Right atrium auricular region (tissue), 2 donors: ENCODE measurements around the gene CHCHD1. TPM values are rescaled to one million over a fixed set of nuclear protein-coding genes. Genes with fewer than 3 reads are reported as not detected.

Experiments used
- DNase-seq: peaks from one replicate; pipeline ENCODE4 v3.0.0-alpha.2; 2019; ENCODE audit warnings: low spot score
- H3K27ac ChIP-seq, 2 donors: fragments of 200-600 bp; sonication (generic); 1 replicate in 1 of 2; 2 replicates in 1 of 2; pipeline ENCODE4 v1.5.1; 2016 to 2019
- H3K27me3 ChIP-seq, 2 donors: fragments of 200-600 bp; sonication (generic); one replicate each; pipeline versions ENCODE4 v1.5.1 to v1.6.0; 2017 to 2019
- H3K36me3 ChIP-seq: fragments of 200-600 bp; sonication (generic); one replicate; pipeline ENCODE4 v1.5.1; 2016
- H3K4me1 ChIP-seq, 2 donors: fragments of 200-600 bp; sonication (generic); one replicate each; pipeline versions ENCODE4 v1.5.1 to v1.6.0; 2017 to 2019
- H3K4me3 ChIP-seq, 2 donors: fragments of 200-600 bp; sonication (generic); 1 replicate in 1 of 2; 2 replicates in 1 of 2; pipeline ENCODE4 v1.5.1; 2017 to 2019; ENCODE audit warnings: mild to moderate bottlenecking in 1 of 2, moderate library complexity in 1 of 2
- H3K9me3 ChIP-seq, 2 donors: fragments of 200-600 bp; sonication (generic); one replicate each; pipeline ENCODE4 v1.5.1; 2019
- total RNA-seq, 2 donors: library from RNA; depleted of rRNA; stranded (reverse); fragments of >200 nt; gene quantifications; one replicate each; pipeline ENCODE4 v1.1.0, GENCODE V29; 2016
- TF ChIP-seq, protein P1 (sequence below), 2 donors: fragments of 200-600 bp; sonication (generic); IDR thresholded peaks; one replicate each; pipeline ENCODE4 v1.5.1; 2019; ENCODE audit warnings: antibody characterized with exemption in 2 of 2

The CHCHD1 gene
- total RNA-seq, 2 donors from 2014 or later, result 28.3 to 32.7 TPM

DNA sequence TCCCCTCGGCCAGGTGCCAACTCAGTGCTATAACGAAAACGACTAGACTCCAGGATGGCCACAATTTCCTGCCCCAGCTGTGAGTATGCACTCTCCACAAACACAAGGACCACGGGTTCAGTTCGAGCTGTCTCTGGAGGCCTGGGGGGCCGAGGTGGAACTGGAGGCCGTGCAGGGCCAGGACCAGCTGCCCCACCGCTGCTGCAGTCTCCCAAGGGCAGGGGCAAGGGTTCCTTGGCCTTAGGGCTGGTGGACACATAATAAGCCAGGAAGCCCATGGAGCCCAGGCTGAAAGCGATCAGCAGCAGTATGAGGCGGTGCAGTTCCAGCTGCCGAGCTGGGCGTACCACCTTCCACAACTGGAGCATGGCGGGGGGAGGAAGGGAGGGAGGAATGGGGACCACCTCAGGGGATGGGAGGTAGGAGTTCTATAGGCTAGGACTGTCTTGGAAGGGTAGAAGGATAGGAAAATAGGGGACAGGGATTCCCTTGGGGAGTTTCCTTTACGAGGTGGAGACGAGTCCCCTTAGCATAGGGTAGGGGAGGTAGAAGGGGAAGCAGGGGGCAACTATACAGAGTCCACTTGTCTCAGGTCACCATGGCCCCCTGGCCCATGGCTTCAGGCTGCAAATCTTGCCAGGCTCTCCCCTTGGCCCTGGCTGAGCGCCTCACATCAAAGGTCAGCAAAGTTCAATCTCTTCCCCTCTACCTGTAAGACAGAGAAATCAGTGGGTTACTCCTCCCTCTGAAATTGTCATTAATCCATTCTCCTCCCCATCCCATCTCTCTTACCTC is 26.4 kb downstream of the CHCHD1 start:
- Histone ChIP-seq H3K4me1 (peaks cover 0 to 23% of the 10 kb centered on the region in 2 donors), H3K4me3 (no peak overlapping the region), H3K27ac (no peak overlapping the region), H3K36me3 (peaks cover 58% of the 10 kb centered on the region), H3K9me3 (no peaks in the 10 kb centered on the region), H3K27me3 (no peaks in the 10 kb centered on the region)
- TF ChIP-seq, protein P1, sequence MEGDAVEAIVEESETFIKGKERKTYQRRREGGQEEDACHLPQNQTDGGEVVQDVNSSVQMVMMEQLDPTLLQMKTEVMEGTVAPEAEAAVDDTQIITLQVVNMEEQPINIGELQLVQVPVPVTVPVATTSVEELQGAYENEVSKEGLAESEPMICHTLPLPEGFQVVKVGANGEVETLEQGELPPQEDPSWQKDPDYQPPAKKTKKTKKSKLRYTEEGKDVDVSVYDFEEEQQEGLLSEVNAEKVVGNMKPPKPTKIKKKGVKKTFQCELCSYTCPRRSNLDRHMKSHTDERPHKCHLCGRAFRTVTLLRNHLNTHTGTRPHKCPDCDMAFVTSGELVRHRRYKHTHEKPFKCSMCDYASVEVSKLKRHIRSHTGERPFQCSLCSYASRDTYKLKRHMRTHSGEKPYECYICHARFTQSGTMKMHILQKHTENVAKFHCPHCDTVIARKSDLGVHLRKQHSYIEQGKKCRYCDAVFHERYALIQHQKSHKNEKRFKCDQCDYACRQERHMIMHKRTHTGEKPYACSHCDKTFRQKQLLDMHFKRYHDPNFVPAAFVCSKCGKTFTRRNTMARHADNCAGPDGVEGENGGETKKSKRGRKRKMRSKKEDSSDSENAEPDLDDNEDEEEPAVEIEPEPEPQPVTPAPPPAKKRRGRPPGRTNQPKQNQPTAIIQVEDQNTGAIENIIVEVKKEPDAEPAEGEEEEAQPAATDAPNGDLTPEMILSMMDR (IDR thresholded peaks at IDR 0.05), result no peak
- DNase-seq, result no peak

DNA sequence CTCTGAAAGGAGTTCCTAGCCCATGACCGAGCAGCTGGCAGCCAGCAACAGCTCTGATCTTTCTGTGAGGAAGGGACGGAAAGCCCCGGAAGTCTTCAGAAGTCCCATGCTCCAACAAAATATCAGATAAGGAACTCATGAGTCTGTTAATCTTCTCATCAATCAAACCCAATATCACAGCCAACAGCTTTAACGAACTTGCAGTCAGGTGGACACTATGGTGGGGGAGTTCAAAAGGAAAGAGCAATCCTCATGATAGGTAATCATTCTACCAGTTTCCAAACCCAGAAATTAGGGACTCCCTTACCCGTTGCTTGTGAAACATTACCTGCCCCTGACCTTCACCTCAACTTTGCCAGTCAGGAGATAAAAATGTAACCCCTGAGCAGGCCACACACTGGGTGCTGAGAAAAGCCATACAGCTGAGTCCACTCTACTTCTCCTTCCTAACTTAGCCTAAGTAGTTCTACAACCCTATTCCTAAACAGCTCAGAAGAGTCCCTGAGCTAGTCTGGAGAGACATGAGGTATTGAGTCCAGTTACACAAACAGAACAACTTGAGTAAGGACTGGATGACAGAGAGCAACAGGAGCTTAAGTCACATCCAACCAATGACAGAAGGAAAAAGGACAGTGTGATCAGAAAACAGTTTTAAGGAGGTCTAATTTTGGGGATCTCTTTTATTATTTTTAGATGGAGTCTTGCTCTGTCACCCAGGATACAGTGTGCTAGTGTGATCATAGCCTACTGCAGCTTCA is 27.4 kb downstream of the CHCHD1 start:
- Histone ChIP-seq H3K27me3 (no peaks in the 10 kb centered on the region), H3K4me1 (peaks cover 0 to 23% of the 10 kb centered on the region in 2 donors), H3K27ac (no peak overlapping the region), H3K4me3 (no peak overlapping the region), H3K36me3 (peaks cover 48% of the 10 kb centered on the region), H3K9me3 (no peaks in the 10 kb centered on the region)
- DNase-seq, result no peak
- TF ChIP-seq, protein P1 (IDR thresholded peaks at IDR 0.05), result no peak

DNA sequence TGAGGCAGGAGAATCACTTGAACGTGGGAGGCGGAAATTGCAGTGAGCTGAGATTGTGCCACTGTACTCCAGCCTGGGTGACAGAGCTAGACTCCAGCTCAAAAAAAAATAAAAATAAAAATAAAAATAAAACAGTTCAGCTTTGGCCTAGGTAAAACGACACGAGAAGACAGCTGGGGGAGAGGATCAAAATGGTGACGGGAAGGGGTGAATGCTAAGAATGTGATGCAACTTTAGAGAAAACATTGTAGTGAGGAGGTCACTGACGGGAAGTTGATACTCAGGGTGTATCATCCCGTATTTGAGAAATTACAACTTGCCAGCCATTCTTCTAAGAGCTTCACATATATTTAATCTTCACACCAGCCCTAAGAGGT is 28.5 kb downstream of the CHCHD1 start:
- H3K4me3 ChIP-seq, result peak overlapping the region; percentile 95 to 97
- TF ChIP-seq, protein P1 (IDR thresholded peaks at IDR 0.05), result no peak
- peak overlapping the region in 1 of 2 donors; percentile 87 for H3K27ac ChIP-seq
- DNase-seq, result no peak
- no peaks in the 10 kb centered on the region for H3K9me3 ChIP-seq
- peaks cover 37% of the 10 kb centered on the region for H3K36me3 ChIP-seq
- H3K27me3 ChIP-seq, result no peaks in the 10 kb centered on the region
- H3K4me1 ChIP-seq, result peaks cover 0 to 23% of the 10 kb centered on the region in 2 donors

DNA sequence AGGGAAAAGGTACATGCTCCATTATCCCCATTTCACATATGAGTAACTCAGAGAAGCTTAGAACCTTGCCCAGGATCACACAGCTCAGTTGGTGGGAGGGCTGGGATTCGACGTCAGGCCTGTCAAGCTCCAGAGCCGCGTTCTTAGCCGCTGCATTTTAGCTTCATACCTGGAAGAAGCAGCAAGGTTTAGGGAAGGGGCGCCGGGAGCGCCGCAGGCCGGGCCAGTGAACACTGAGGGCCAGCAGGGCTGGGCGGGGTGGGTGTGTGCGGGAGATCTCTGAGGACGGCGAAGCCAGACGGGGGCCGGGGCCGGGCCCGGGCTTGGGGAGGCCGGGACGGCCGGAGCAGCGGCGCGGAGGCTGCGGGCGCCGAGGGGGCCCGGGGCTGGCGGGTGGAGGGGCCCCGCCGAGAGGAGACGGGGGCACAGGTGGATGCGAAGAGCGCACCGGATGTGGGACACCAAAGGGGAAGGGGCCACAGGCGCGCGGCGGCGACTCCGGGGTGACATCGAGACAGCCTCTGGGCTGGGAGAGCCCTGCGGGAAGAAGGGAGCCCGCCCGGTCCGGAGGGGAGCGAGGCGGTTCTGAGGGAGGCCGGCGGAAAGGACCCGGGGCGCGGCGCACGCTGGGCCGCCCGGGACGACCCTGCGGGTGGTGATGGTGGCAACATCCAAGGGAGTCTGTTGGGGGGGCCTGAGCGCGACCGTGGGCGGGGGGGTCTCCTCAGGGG is 29.1 kb downstream of the CHCHD1 start:
- Histone ChIP-seq H3K4me1 (peaks cover 0 to 23% of the 10 kb centered on the region in 2 donors), H3K4me3 (peak overlapping the region; percentile 95 to 97), H3K36me3 (peaks cover 31% of the 10 kb centered on the region), H3K27me3 (no peaks in the 10 kb centered on the region), H3K27ac (peak overlapping the region; percentile 87 to 94), H3K9me3 (no peaks in the 10 kb centered on the region)
- TF ChIP-seq, protein P1 (IDR thresholded peaks at IDR 0.05), result no peak
- DNase-seq, result no peak

DNA sequence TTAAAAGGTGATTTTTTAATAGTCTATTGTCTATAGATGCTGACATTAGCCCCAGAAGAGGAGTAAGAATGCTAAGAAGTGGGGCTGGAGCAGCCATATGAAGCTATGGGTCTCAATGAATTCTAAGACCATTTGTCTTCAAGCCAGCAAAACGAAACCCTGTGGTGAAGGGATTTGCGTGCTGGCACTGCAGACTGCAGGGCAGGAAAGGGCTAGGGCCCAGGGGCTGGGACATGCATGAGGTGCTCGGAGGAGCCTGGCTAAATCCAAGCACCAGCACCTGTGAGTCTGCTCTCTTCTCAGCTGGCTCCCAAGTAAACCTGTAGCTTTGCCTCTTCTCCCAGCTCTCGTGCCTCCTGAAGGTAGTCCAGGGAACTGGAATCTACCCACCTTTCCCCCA is 30.8 kb downstream of the CHCHD1 start:
- no peak overlapping the region for H3K27ac ChIP-seq
- no peak for DNase-seq

More for the DNA sequence above, 30.8 kb downstream of the CHCHD1 start:
- Histone ChIP-seq H3K4me1 (peaks cover 0 to 23% of the 10 kb centered on the region in 2 donors), H3K36me3 (peaks cover 22% of the 10 kb centered on the region), H3K4me3 (no peak overlapping the region), H3K27me3 (no peaks in the 10 kb centered on the region), H3K9me3 (no peaks in the 10 kb centered on the region)
- TF ChIP-seq, protein P1 (IDR thresholded peaks at IDR 0.05), result no peak
